H9 (cell line): ENCODE measurements around the gene AASDH. TPM values are rescaled to one million over a fixed set of nuclear protein-coding genes. Genes with fewer than 3 reads are reported as not detected.

Source experiments
- DNase-seq: peaks from one replicate; pipeline ENCODE4 v3.0.0-alpha.2; 2017
- H2AFZ ChIP-seq: one replicate; pipeline ENCODE4 v1.6.1; 2013; ENCODE audit warnings: mild to moderate bottlenecking, low read length, control low read depth, moderate library complexity
- H2AK5ac ChIP-seq: 2 replicates; pipeline ENCODE4 v1.6.1; 2013; ENCODE audit warnings: low read length, control low read depth, mixed read lengths; ENCODE audit not compliant: insufficient read length
- H2BK120ac ChIP-seq: one replicate; pipeline ENCODE4 v1.6.1; 2013; ENCODE audit warnings: low read depth, mild to moderate bottlenecking, low read length, control low read depth, inconsistent platforms; ENCODE audit not compliant: poor library complexity, severe bottlenecking
- H2BK12ac ChIP-seq: 2 replicates; pipeline ENCODE4 v1.6.1; 2013; ENCODE audit warnings: low read length, control low read depth, mixed read lengths, low read depth; ENCODE audit not compliant: insufficient read length
- H2BK15ac ChIP-seq: 2 replicates; pipeline ENCODE4 v1.6.1; 2013; ENCODE audit warnings: low read depth, low read length, control low read depth
- H2BK20ac ChIP-seq: one replicate; pipeline ENCODE4 v1.6.1; 2013; ENCODE audit warnings: low read depth, mild to moderate bottlenecking, low read length, control low read depth, inconsistent platforms; ENCODE audit not compliant: poor library complexity, severe bottlenecking
- H2BK5ac ChIP-seq: 2 replicates; pipeline ENCODE4 v1.6.1; 2013; ENCODE audit warnings: low read length, control low read depth, mixed read lengths; ENCODE audit not compliant: insufficient read length
- H3K14ac ChIP-seq: 2 replicates; pipeline ENCODE4 v1.6.1; 2013; ENCODE audit warnings: low read length, control low read depth; ENCODE audit not compliant: insufficient read depth
- H3K18ac ChIP-seq: 2 replicates; pipeline ENCODE4 v1.6.1; 2013; ENCODE audit warnings: low read depth, mild to moderate bottlenecking, mixed read lengths, low read length, control low read depth; ENCODE audit not compliant: insufficient read length
- H3K23ac ChIP-seq: 2 replicates; pipeline ENCODE4 v1.6.1; 2013; ENCODE audit warnings: low read length, control low read depth, mixed read lengths, low read depth; ENCODE audit not compliant: insufficient read length
- H3K23me2 ChIP-seq: 2 replicates; pipeline ENCODE4 v1.6.1; 2013; ENCODE audit warnings: low read depth, mild to moderate bottlenecking, mixed read lengths, low read length, control low read depth; ENCODE audit not compliant: insufficient read length, poor library complexity, severe bottlenecking
- H3K27ac ChIP-seq: 2 replicates; pipeline ENCODE4 v1.5.1; 2013; ENCODE audit warnings: low read length, control low read depth, mixed read lengths, low read depth; ENCODE audit not compliant: insufficient read length
- H3K27me3 ChIP-seq: 2 replicates; pipeline ENCODE4 v1.6.1; 2013; ENCODE audit warnings: low read length, control low read depth, inconsistent platforms; ENCODE audit not compliant: insufficient read depth
- H3K4ac ChIP-seq: 2 replicates; pipeline ENCODE4 v1.6.1; 2013; ENCODE audit warnings: low read depth, mild to moderate bottlenecking, control low read depth, inconsistent platforms, low read length, moderate library complexity
- H3K4me1 ChIP-seq: 2 replicates; pipeline ENCODE4 v1.6.1; 2013; ENCODE audit warnings: low read length, control low read depth, inconsistent platforms; ENCODE audit not compliant: insufficient read depth
- H3K4me2 ChIP-seq: 2 replicates; pipeline ENCODE4 v1.6.1; 2013; ENCODE audit warnings: low read length, control low read depth, mixed read lengths; ENCODE audit not compliant: insufficient read length, insufficient read depth
- H3K56ac ChIP-seq: 2 replicates; pipeline ENCODE4 v1.6.1; 2013; ENCODE audit warnings: low read depth, mild to moderate bottlenecking, mixed read lengths, low read length, control low read depth; ENCODE audit not compliant: insufficient read length
- H3K79me1 ChIP-seq: 2 replicates; pipeline ENCODE4 v1.6.1; 2013; ENCODE audit warnings: low read depth, mild to moderate bottlenecking, moderate library complexity, low read length, control low read depth, inconsistent platforms; ENCODE audit not compliant: insufficient read depth, poor library complexity, severe bottlenecking
- H3K79me2 ChIP-seq: 2 replicates; pipeline ENCODE4 v1.6.1; 2013; ENCODE audit warnings: low read length, control low read depth, inconsistent platforms; ENCODE audit not compliant: insufficient read depth
- H3K9ac ChIP-seq: 2 replicates; pipeline ENCODE4 v1.6.1; 2013; ENCODE audit warnings: low read length, control low read depth, mixed read lengths; ENCODE audit not compliant: insufficient read length; ENCODE audit errors: extremely low read depth
- H3K9me3 ChIP-seq: one replicate; pipeline ENCODE4 v1.6.1; 2013; ENCODE audit warnings: low read depth, low read length, inconsistent platforms; ENCODE audit not compliant: control insufficient read depth
- H3T11ph ChIP-seq: one replicate; pipeline ENCODE4 v1.6.1; 2013; ENCODE audit warnings: mild to moderate bottlenecking, low read length, control low read depth, inconsistent platforms
- H4K20me1 ChIP-seq: one replicate; pipeline ENCODE4 v1.6.1; 2013; ENCODE audit not compliant: control insufficient read depth, insufficient read length, insufficient read depth
- H4K5ac ChIP-seq: 2 replicates; pipeline ENCODE4 v1.6.1; 2013; ENCODE audit warnings: low read depth, mild to moderate bottlenecking, mixed read lengths, low read length, control low read depth; ENCODE audit not compliant: insufficient read length
- H4K8ac ChIP-seq: replicated peaks from 2 replicates; pipeline ENCODE4 v1.6.1; 2013; ENCODE audit warnings: low read length, control low read depth, mixed read lengths, low read depth; ENCODE audit not compliant: insufficient read length
- H4K91ac ChIP-seq: 2 replicates; pipeline ENCODE4 v1.6.1; 2013; ENCODE audit warnings: low read depth, mild to moderate bottlenecking, moderate library complexity, mixed read lengths, low read length, control low read depth; ENCODE audit not compliant: insufficient read length
- H3K27ac Mint-ChIP-seq, 3 experiments: 2 replicates in 2 of 3; 3 replicates in 1 of 3; pipeline ENCODE4 v1.8.0; 2020 to 2021; ENCODE audit warnings: mixed read lengths in 3 of 3, mild to moderate bottlenecking in 1 of 3, moderate library complexity in 1 of 3
- H3K27me3 Mint-ChIP-seq: 2 replicates; pipeline ENCODE4 v1.8.0; 2021; ENCODE audit warnings: low read depth, mild to moderate bottlenecking, moderate library complexity, mixed read lengths
- H3K36me3 Mint-ChIP-seq, 3 experiments: 2 replicates in 2 of 3; 3 replicates in 1 of 3; pipeline ENCODE4 v1.8.0; 2020 to 2021; ENCODE audit warnings: low read depth in 3 of 3, mixed read lengths in 3 of 3; ENCODE audit not compliant: insufficient read depth in 1 of 3
- H3K4me1 Mint-ChIP-seq, 2 experiments: 2 replicates each; pipeline ENCODE4 v1.8.0; 2020; ENCODE audit warnings: mixed read lengths in 2 of 2
- H3K4me3 Mint-ChIP-seq, 2 experiments: 2 replicates in 1 of 2; 3 replicates in 1 of 2; pipeline ENCODE4 v1.8.0; 2020 to 2021; ENCODE audit warnings: mild to moderate bottlenecking in 2 of 2, mixed read lengths in 2 of 2, moderate library complexity in 1 of 2
- H3K9me3 Mint-ChIP-seq, 2 experiments: 2 replicates in 1 of 2; 3 replicates in 1 of 2; pipeline ENCODE4 v1.8.0; 2020; ENCODE audit warnings: mild to moderate bottlenecking in 2 of 2, mixed read lengths in 2 of 2, moderate library complexity in 1 of 2
- WGBS: extraction: QIAGEN DNeasy Blood & Tissue Kit; methylation state at CpG from one replicate; pipeline ENCODE4 v1.1.7; 2013; ENCODE audit warnings: missing lambda C conversion rate, low lambda C conversion rate, mixed read lengths; ENCODE audit not compliant: insufficient read length; ENCODE audit errors: extremely low coverage; 5-methylcytosine and 5-hydroxymethylcytosine counted together
- total RNA-seq: library from RNA; stranded (reverse); gene quantifications from 2 replicates; pipeline ENCODE4 v1.2.1, GENCODE V29; 2021
- TF ChIP-seq, protein P1 (sequence below): fragments of 200-600 bp; sonication (generic); conservative IDR thresholded peaks from 3 replicates; pipeline ENCODE4 v1.8.0; 2021; ENCODE audit warnings: antibody characterized with exemption, mild to moderate bottlenecking

AASDH gene
- total RNA-seq, 1 experiment from 2014 or later: 12.9 TPM

- H3K9me3 ChIP-seq: no peaks in the 10 kb centered on the region
- H3K4me2 ChIP-seq: no peak overlapping the region
- H3K23me2 ChIP-seq: no peaks in the 10 kb centered on the region
- H3K56ac ChIP-seq: no peak overlapping the region
- no peak overlapping the region for H4K91ac ChIP-seq
- peak overlapping the region; percentile 95 for H2BK120ac ChIP-seq
- no peaks in the 10 kb centered on the region for H4K20me1 ChIP-seq
- WGBS: no CpG with 5 or more reads among the region's 4 CpGs
- H2AFZ ChIP-seq: no peak overlapping the region
- H3K4me3 Mint-ChIP-seq: peak overlapping the region in 1 of 2 experiments; percentile 42; a peak in 2 of 5 replicates
- peaks cover 40 to 45% of the 10 kb centered on the region in 2 experiments for H3K4me1 Mint-ChIP-seq
- H3K27me3 ChIP-seq: no peaks in the 10 kb centered on the region
- H2BK12ac ChIP-seq: no peak overlapping the region
- H3K79me1 ChIP-seq: peaks cover 6% of the 10 kb centered on the region
- no peak overlapping the region for H2BK15ac ChIP-seq
- TF ChIP-seq, protein P1, sequence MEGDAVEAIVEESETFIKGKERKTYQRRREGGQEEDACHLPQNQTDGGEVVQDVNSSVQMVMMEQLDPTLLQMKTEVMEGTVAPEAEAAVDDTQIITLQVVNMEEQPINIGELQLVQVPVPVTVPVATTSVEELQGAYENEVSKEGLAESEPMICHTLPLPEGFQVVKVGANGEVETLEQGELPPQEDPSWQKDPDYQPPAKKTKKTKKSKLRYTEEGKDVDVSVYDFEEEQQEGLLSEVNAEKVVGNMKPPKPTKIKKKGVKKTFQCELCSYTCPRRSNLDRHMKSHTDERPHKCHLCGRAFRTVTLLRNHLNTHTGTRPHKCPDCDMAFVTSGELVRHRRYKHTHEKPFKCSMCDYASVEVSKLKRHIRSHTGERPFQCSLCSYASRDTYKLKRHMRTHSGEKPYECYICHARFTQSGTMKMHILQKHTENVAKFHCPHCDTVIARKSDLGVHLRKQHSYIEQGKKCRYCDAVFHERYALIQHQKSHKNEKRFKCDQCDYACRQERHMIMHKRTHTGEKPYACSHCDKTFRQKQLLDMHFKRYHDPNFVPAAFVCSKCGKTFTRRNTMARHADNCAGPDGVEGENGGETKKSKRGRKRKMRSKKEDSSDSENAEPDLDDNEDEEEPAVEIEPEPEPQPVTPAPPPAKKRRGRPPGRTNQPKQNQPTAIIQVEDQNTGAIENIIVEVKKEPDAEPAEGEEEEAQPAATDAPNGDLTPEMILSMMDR: no peak
- no peak overlapping the region for H3K23ac ChIP-seq
- peak overlapping the region; percentile 90 for H2BK20ac ChIP-seq
- peak overlapping the region; percentile 69 for H3K18ac ChIP-seq
- peaks cover 21 to 25% (median 24%) of the 10 kb centered on the region in 3 experiments for H3K36me3 Mint-ChIP-seq
- no peak overlapping the region for H2AK5ac ChIP-seq
- DNase-seq: peak; percentile 59
- no peak overlapping the region for H4K8ac ChIP-seq
- H3K9ac ChIP-seq: no peak overlapping the region
- H3K9me3 Mint-ChIP-seq: no peaks in the 10 kb centered on the region
- peak overlapping the region; percentile 89 to 96 (median 94) for H3K27ac Mint-ChIP-seq
- H3T11ph ChIP-seq: peak overlapping the region; percentile 97
- no peak overlapping the region for H4K5ac ChIP-seq
- H3K4me1 ChIP-seq: no peaks in the 10 kb centered on the region; the same call in 1 of the 2 replicates
- H3K14ac ChIP-seq: peak overlapping the region; percentile 74; the same call in 1 of the 2 replicates
- no peak overlapping the region; the same call in 1 of the 2 replicates for H3K4ac ChIP-seq
- peak overlapping the region; percentile 79 for H3K27ac ChIP-seq
- H2BK5ac ChIP-seq: no peak overlapping the region
- H3K27me3 Mint-ChIP-seq: no peaks in the 10 kb centered on the region
- peaks cover 19% of the 10 kb centered on the region; the same call in 1 of the 2 replicates for H3K79me2 ChIP-seq
Measured at GRCh38 chr4:56410247-56411062, 23.2 kb upstream of the AASDH start.
